OCI-LY1 (cell line): ENCODE results near the gene PYROXD2.

Experiments
- H2AFZ ChIP-seq: fragments of 200-600 bp; sonication (generic), shearing (Covaris generic); 2 replicates; pipeline ENCODE4 v1.6.0; 2014; ENCODE audit warnings: antibody characterized with exemption, mild to moderate bottlenecking, low read length
- H3F3A ChIP-seq: fragments of 200-600 bp; sonication (generic), shearing (Covaris generic); 2 replicates; pipeline ENCODE4 v1.6.0; 2014; ENCODE audit warnings: mild to moderate bottlenecking, antibody characterized with exemption, low read length, moderate library complexity; ENCODE audit not compliant: insufficient read depth
- H3K27ac ChIP-seq: fragments of 200-600 bp; sonication (generic); 2 replicates; pipeline ENCODE4 v1.5.1; 2014; ENCODE audit warnings: low read length, mixed run types, mild to moderate bottlenecking, low read depth; ENCODE audit not compliant: poor library complexity, severe bottlenecking
- H3K27me3 ChIP-seq: fragments of 200-600 bp; sonication (generic); 2 replicates; pipeline ENCODE4 v1.6.0; 2014; ENCODE audit warnings: antibody characterized with exemption, mild to moderate bottlenecking, low read length, moderate library complexity; ENCODE audit not compliant: insufficient read depth
- H3K36me3 ChIP-seq: fragments of 200-600 bp; sonication (generic); 2 replicates; pipeline ENCODE4 v1.6.1; 2014; ENCODE audit warnings: mild to moderate bottlenecking, antibody characterized with exemption, low read length, moderate library complexity, mixed read lengths; ENCODE audit not compliant: insufficient read depth
- H3K4me1 ChIP-seq: fragments of 200-600 bp; sonication (generic); 2 replicates; pipeline ENCODE4 v1.5.1; 2014; ENCODE audit warnings: mild to moderate bottlenecking, low read length, moderate library complexity; ENCODE audit not compliant: insufficient read depth, severe bottlenecking
- H3K4me2 ChIP-seq: fragments of 200-600 bp; sonication (generic), shearing (Covaris generic); 2 replicates; pipeline ENCODE4 v1.6.1; 2014; ENCODE audit warnings: low read length
- H3K4me3 ChIP-seq: fragments of 200-600 bp; sonication (generic); 2 replicates; pipeline ENCODE4 v1.5.1; 2014; ENCODE audit warnings: low read length, low read depth, mild to moderate bottlenecking, mixed read lengths; ENCODE audit not compliant: poor library complexity, severe bottlenecking
- H3K79me2 ChIP-seq: fragments of 200-600 bp; shearing (Covaris generic); 2 replicates; pipeline ENCODE4 v1.6.1; 2016; ENCODE audit warnings: mixed run types, low read length, mixed read lengths; ENCODE audit not compliant: insufficient read depth
- H3K9ac ChIP-seq: fragments of 200-600 bp; sonication (generic), shearing (Covaris generic); 2 replicates; pipeline ENCODE4 v1.6.1; 2014; ENCODE audit warnings: mild to moderate bottlenecking, low read length, mixed read lengths
- H3K9me2 ChIP-seq: fragments of 200-600 bp; sonication (generic), shearing (Covaris generic); 2 replicates; pipeline ENCODE4 v1.6.1; 2014; ENCODE audit warnings: low read depth, mild to moderate bottlenecking, low read length, mixed read lengths
- H3K9me3 ChIP-seq: fragments of 200-600 bp; shearing (Covaris generic); 2 replicates; pipeline ENCODE4 v1.6.1; 2014; ENCODE audit warnings: low read length, mixed read lengths
- H4K20me1 ChIP-seq: fragments of 200-600 bp; sonication (generic), shearing (Covaris generic); 2 replicates; pipeline ENCODE4 v1.6.0; 2016; ENCODE audit warnings: mild to moderate bottlenecking, low read length; ENCODE audit not compliant: insufficient read depth
- CTCF ChIP-seq: fragments of 200-600 bp; sonication (generic), shearing (Covaris generic); IDR thresholded peaks from 2 replicates; pipeline ENCODE4 v1.5.1; 2017; ENCODE audit warnings: mild to moderate bottlenecking, antibody characterized with exemption, low read length, moderate library complexity, mixed read lengths
- EZH2 ChIP-seq: fragments of 200-600 bp; sonication (generic), shearing (Covaris generic); IDR thresholded peaks from 2 replicates; pipeline ENCODE4 v1.8.0; 2017; ENCODE audit warnings: borderline replicate concordance, mixed run types, mild to moderate bottlenecking, antibody characterized with exemption, low read length, moderate library complexity, mixed read lengths

The PYROXD2 gene

GRCh38 chr10:98368644-98369043 is 46.3 kb downstream of the PYROXD2 start:
- Histone ChIP-seq H3K79me2 (no peaks in the 10 kb centered on the region), H2AFZ (no peak overlapping the region), H3K4me1 (no peaks in the 10 kb centered on the region), H3K4me3 (no peak overlapping the region), H3K27me3 (no peaks in the 10 kb centered on the region), H3K4me2 (no peak overlapping the region), H4K20me1 (no peaks in the 10 kb centered on the region), H3F3A (no peaks in the 10 kb centered on the region), H3K27ac (no peak overlapping the region), H3K9ac (no peak overlapping the region), H3K9me2 (no peaks in the 10 kb centered on the region), H3K9me3 (no peaks in the 10 kb centered on the region), H3K36me3 (no peaks in the 10 kb centered on the region)
- TF ChIP-seq EZH2: no peak
- no peak for TF ChIP-seq CTCF

GRCh38 chr10:98367604-98368451 is 47.2 kb downstream of the PYROXD2 start:
- no peaks in the 10 kb centered on the region for H3K36me3 ChIP-seq
- no peaks in the 10 kb centered on the region for H4K20me1 ChIP-seq
- H3K9me2 ChIP-seq: no peaks in the 10 kb centered on the region
- H3K4me3 ChIP-seq: no peak overlapping the region
- no peaks in the 10 kb centered on the region for H3K9me3 ChIP-seq
- no peaks in the 10 kb centered on the region for H3K4me1 ChIP-seq
- H2AFZ ChIP-seq: no peak overlapping the region
- TF ChIP-seq CTCF (no peak), EZH2 (no peak)
- H3K9ac ChIP-seq: no peak overlapping the region
- H3F3A ChIP-seq: no peaks in the 10 kb centered on the region
- no peaks in the 10 kb centered on the region for H3K79me2 ChIP-seq
- no peaks in the 10 kb centered on the region for H3K27me3 ChIP-seq
- no peak overlapping the region for H3K27ac ChIP-seq
- H3K4me2 ChIP-seq: no peak overlapping the region

- no peaks in the 10 kb centered on the region for H3K4me1 ChIP-seq
- TF ChIP-seq EZH2: no peak
- TF ChIP-seq CTCF: no peak
- H3K36me3 ChIP-seq: no peaks in the 10 kb centered on the region
- H3K27ac ChIP-seq: no peak overlapping the region
- no peak overlapping the region for H3K4me2 ChIP-seq
- no peak overlapping the region for H3K9ac ChIP-seq
- H3K9me2 ChIP-seq: no peaks in the 10 kb centered on the region
- no peaks in the 10 kb centered on the region for H3K27me3 ChIP-seq
- H3F3A ChIP-seq: no peaks in the 10 kb centered on the region
- H3K4me3 ChIP-seq: no peak overlapping the region
- H2AFZ ChIP-seq: no peak overlapping the region
- no peaks in the 10 kb centered on the region for H3K79me2 ChIP-seq
- no peaks in the 10 kb centered on the region for H4K20me1 ChIP-seq
- H3K9me3 ChIP-seq: no peaks in the 10 kb centered on the region
These were observed 48.9 kb downstream of the PYROXD2 start for GRCh38 chr10:98366062-98366530.
